PC-3 (cell line): ENCODE results near the gene ACTR1A.
"Not testable (repeated sequence)": the region's sequence is repeated elsewhere in the genome, so short reads cannot be mapped to it uniquely, and the experiment has no call there.

Source experiments
- EZH2 ChIP-seq: fragments of 300-600 bp; sonication (generic); IDR thresholded peaks from one replicate; pipeline ENCODE4 v1.6.1; 2017; ENCODE audit warnings: antibody characterized with exemption, mild to moderate bottlenecking, low read length; ENCODE audit not compliant: unreplicated experiment
- TF ChIP-seq, protein P1 (sequence below): fragments of 300-600 bp; sonication (generic); conservative IDR thresholded peaks from 2 replicates; pipeline ENCODE4 v1.5.1; 2017; ENCODE audit warnings: antibody characterized with exemption, low read depth, mild to moderate bottlenecking, low read length

DNA sequence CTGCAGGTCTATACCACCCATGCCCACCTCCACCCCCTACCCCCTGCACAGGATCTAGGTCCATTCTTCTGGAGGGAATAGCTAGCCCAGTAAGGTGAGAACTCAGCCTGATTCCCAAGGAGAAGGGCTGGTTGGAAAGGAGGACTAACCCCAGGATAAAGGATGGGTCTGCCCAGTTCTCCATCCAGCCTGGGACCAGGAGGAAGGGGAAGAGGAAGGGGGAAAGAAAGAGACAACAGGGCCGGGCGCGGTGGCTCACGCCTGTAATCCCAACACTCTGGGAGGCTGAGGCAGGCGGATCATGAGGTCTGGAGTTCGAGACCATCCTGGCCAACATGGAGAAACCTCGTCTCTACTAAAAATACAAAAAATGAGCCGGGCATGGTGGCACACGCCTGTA, 32.5 kb upstream of the ACTR1A start:
- TF ChIP-seq, protein P1, sequence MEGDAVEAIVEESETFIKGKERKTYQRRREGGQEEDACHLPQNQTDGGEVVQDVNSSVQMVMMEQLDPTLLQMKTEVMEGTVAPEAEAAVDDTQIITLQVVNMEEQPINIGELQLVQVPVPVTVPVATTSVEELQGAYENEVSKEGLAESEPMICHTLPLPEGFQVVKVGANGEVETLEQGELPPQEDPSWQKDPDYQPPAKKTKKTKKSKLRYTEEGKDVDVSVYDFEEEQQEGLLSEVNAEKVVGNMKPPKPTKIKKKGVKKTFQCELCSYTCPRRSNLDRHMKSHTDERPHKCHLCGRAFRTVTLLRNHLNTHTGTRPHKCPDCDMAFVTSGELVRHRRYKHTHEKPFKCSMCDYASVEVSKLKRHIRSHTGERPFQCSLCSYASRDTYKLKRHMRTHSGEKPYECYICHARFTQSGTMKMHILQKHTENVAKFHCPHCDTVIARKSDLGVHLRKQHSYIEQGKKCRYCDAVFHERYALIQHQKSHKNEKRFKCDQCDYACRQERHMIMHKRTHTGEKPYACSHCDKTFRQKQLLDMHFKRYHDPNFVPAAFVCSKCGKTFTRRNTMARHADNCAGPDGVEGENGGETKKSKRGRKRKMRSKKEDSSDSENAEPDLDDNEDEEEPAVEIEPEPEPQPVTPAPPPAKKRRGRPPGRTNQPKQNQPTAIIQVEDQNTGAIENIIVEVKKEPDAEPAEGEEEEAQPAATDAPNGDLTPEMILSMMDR, result not testable (repeated sequence)
- TF ChIP-seq EZH2, result not testable (repeated sequence)
